Mucosa of descending colon (tissue), 3 donors: ENCODE data around the gene NRG2. TPM values are rescaled to one million over a fixed set of nuclear protein-coding genes. Genes with fewer than 3 reads are reported as not detected.

Experiments used
- ATAC-seq: fragments of 200-7000 bp; cut with Tn5 transposase; one replicate; pipeline ENCODE4 v1.9.1; 2020; ENCODE audit warnings: mild to moderate bottlenecking, moderate library complexity
- DNase-seq, 3 donors: peaks; one replicate each; pipeline ENCODE4 v3.0.0-alpha.2; 2020
- H3K36me3 ChIP-seq: fragments of 200-600 bp; one replicate; pipeline ENCODE4 v1.8.0; 2021; ENCODE audit warnings: low read depth, mild to moderate bottlenecking
- H3K4me1 ChIP-seq: fragments of 200-600 bp; one replicate; pipeline ENCODE4 v1.8.0; 2021; ENCODE audit warnings: low read depth, mild to moderate bottlenecking
- H3K4me3 ChIP-seq: fragments of 200-600 bp; one replicate; pipeline ENCODE4 v1.8.0; 2021; ENCODE audit warnings: mild to moderate bottlenecking
- H3K9me3 ChIP-seq: fragments of 200-600 bp; one replicate; pipeline ENCODE4 v1.8.0; 2021; ENCODE audit warnings: mild to moderate bottlenecking
- CTCF ChIP-seq: fragments of 200-600 bp; IDR thresholded peaks from one replicate; pipeline ENCODE4 v1.8.0; 2022; ENCODE audit warnings: antibody characterized with exemption, mild to moderate bottlenecking
- intact Hi-C, 2 donors: fragments of 100-400 bp; cut with DNase I in 1 of 2; cut with micrococcal nuclease in 1 of 2; formaldehyde crosslinking; loops; one replicate each; pipeline versions ENCODE4 v1.11.0 to v1.11.1; 2022; cut with DNase I, micrococcal nuclease
- total RNA-seq, 3 donors: library from RNA; stranded (reverse); fragmentation: NEBNext Ultra II Directional in 2 of 3; extraction: Animal tissue kit (Norgen Biotek cat#: 25700) in 2 of 3; gene quantifications; one replicate each; pipeline versions ENCODE4 v1.2.1 to v1.2.4, GENCODE V29; 2021 to 2023
- donor health status: DM: no; HTN: no; CAD: no; lungs with moderate emphysema.
- donor health status: DM: no; HTN: no; CAD: no.
- donor health status: DM: no; HTN: yes; CAD: no.

NRG2 gene
- total RNA-seq, 3 donors from 2014 or later: 0.52 to 7.3 (median 0.89) TPM

- Histone ChIP-seq H3K4me1 (no peaks in the 10 kb centered on the region), H3K36me3 (no peaks in the 10 kb centered on the region), H3K4me3 (no peak overlapping the region), H3K9me3 (no peaks in the 10 kb centered on the region)
- peak in 1 of 3 donors; percentile 33 for DNase-seq
- no peak for ATAC-seq
- no peak for TF ChIP-seq CTCF
- intact Hi-C loops: no loop called here
These were observed 237.0 kb downstream of the NRG2 start for GRCh38 chr5:139806111-139806510.

GRCh38 chr5:139805545-139805944, 237.6 kb downstream of the NRG2 start:
- Histone ChIP-seq H3K4me1 (no peaks in the 10 kb centered on the region), H3K36me3 (no peaks in the 10 kb centered on the region), H3K9me3 (no peaks in the 10 kb centered on the region), H3K4me3 (no peak overlapping the region)
- DNase-seq (no peak), ATAC-seq (no peak)
- no peak for TF ChIP-seq CTCF
- intact Hi-C loops: no loop called here

GRCh38 chr5:139804800-139805397, 238.2 kb downstream of the NRG2 start:
- peak in 1 of 3 donors; percentile 9 for DNase-seq
- intact Hi-C loops: no loop called here
- no peaks in the 10 kb centered on the region for H3K36me3 ChIP-seq
- no peak for TF ChIP-seq CTCF
- H3K9me3 ChIP-seq: no peaks in the 10 kb centered on the region
- ATAC-seq: no peak
- no peaks in the 10 kb centered on the region for H3K4me1 ChIP-seq
- no peak overlapping the region for H3K4me3 ChIP-seq

- Histone ChIP-seq H3K9me3 (no peaks in the 10 kb centered on the region), H3K4me1 (no peaks in the 10 kb centered on the region), H3K36me3 (no peaks in the 10 kb centered on the region), H3K4me3 (no peak overlapping the region)
- no peak for TF ChIP-seq CTCF
- ATAC-seq (no peak), DNase-seq (no peak)
- intact Hi-C loops: no loop called here
These were observed 239.1 kb downstream of the NRG2 start for GRCh38 chr5:139803978-139804377.

- TF ChIP-seq CTCF: no peak
- no peak overlapping the region for H3K4me3 ChIP-seq
- H3K4me1 ChIP-seq: peaks cover 5% of the 10 kb centered on the region
- intact Hi-C loops: no loop called here
- no peaks in the 10 kb centered on the region for H3K36me3 ChIP-seq
- no peak for ATAC-seq
- H3K9me3 ChIP-seq: no peaks in the 10 kb centered on the region
- DNase-seq: peak in 1 of 3 donors; percentile 12
These were observed 243.7 kb downstream of the NRG2 start for GRCh38 chr5:139799359-139799758.

GRCh38 chr5:139798883-139799282, 244.2 kb downstream of the NRG2 start:
- Histone ChIP-seq H3K9me3 (no peaks in the 10 kb centered on the region), H3K4me3 (no peak overlapping the region), H3K36me3 (no peaks in the 10 kb centered on the region), H3K4me1 (peaks cover 5% of the 10 kb centered on the region)
- DNase-seq (no peak), ATAC-seq (no peak)
- intact Hi-C loops: no loop called here
- TF ChIP-seq CTCF: no peak
